Measurements from ENCODE around the gene SLC17A7. TPM values are rescaled to one million over a fixed set of nuclear protein-coding genes. Genes with fewer than 3 reads are reported as not detected.
A peak's percentile ranks its signal among the peaks of the same experiment; 100 is the strongest.

SLC17A7 gene
- total and polyA plus RNA-seq, 5 donors from 2014 or later, result not detected

DNA sequence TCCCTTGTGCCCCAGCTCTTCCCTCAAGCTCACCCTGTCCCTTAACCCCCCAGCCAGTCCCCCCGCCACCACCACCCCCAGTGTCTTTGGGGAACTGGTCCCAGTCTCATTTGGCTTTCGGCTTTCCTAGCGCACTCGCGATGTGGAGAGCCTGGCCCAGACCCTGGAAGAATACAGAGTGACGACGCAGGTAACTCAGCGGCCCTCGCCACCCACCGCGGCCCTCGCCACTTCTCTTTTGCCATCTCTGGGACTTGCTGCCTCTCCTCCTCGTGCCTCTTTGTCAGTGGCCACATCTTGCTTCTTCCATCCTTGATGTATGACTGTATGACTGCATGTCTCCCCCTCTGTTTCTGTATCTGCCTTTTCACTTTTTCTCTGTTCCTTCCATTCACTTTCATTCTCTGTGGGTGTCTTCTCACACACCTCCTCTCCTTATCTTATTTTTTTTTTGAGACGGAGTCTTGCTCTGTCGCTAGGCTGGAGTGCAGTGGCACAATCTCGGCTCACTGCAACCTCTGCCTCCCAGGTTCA is 33.8 kb downstream of the SLC17A7 start:
- Histone ChIP-seq H3K27me3 (ENCODE audit: control insufficient read depth, insufficient read depth, low read length) (no peaks in the 10 kb centered on the region), H3K4me1 (ENCODE audit: control insufficient read depth, insufficient read depth, low read length, poor library complexity, severe bottlenecking) (peaks cover 39% of the 10 kb centered on the region), H3K36me3 (ENCODE audit: control insufficient read depth, insufficient read depth, low read length) (no peaks in the 10 kb centered on the region), H3K4me3 (ENCODE audit: low read depth, low read length) (no peak overlapping the region), H3K27ac (ENCODE audit: insufficient read depth, low read length, poor library complexity, severe bottlenecking) (no peak overlapping the region), H3K9me3 (ENCODE audit: control insufficient read depth in 2 of 2, low read length in 2 of 2) (no peaks in the 10 kb centered on the region)
- H3K27ac Mint-ChIP-seq, result peak overlapping the region in 2 of 3 donors; percentile 73 to 79
- no peaks in the 10 kb centered on the region for H3K9me3 Mint-ChIP-seq
- peaks cover 7 to 58% (median 40%) of the 10 kb centered on the region in 4 donors for H3K4me1 Mint-ChIP-seq
- H3K36me3 Mint-ChIP-seq, result no peaks in the 10 kb centered on the region
- ATAC-seq (ENCODE audit: low read depth in 2 of 2) (no peak), DNase-seq (no peak)
- no peaks in the 10 kb centered on the region for H3K27me3 Mint-ChIP-seq
- peak overlapping the region in 1 of 4 donors; percentile 38 for H3K4me3 Mint-ChIP-seq

DNA sequence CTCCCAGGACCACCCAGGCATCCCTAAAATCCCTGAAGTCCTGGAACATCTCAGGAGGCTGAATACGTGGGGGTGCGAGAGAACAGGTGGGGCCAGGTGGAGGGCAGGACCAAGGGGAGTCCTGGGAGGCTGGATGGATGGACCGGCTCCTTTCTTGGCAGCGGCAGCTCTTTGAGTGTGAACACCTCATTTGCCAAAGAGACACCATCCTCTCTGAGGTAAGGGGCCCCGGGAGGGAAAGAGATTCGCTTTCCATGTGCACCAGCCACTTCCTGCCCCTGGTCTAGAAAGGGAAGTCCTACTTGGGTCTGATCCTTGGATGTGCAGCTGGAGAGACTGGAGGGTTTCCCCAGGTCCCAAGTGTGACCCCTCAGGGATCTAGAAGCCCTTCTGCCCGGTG is 34.2 kb downstream of the SLC17A7 start:
- peaks cover 35% of the 10 kb centered on the region for H3K4me1 ChIP-seq (ENCODE audit: control insufficient read depth, insufficient read depth, low read length, poor library complexity, severe bottlenecking)
- no peaks in the 10 kb centered on the region for H3K9me3 ChIP-seq (ENCODE audit: control insufficient read depth in 2 of 2, low read length in 2 of 2)
- no peaks in the 10 kb centered on the region for H3K27me3 Mint-ChIP-seq
- no peak overlapping the region for H3K27ac Mint-ChIP-seq
- no peak overlapping the region for H3K27ac ChIP-seq (ENCODE audit: insufficient read depth, low read length, poor library complexity, severe bottlenecking)
- no peaks in the 10 kb centered on the region for H3K27me3 ChIP-seq (ENCODE audit: control insufficient read depth, insufficient read depth, low read length)
- no peak for DNase-seq
- no peaks in the 10 kb centered on the region for H3K36me3 Mint-ChIP-seq
- no peaks in the 10 kb centered on the region for H3K9me3 Mint-ChIP-seq
- H3K4me1 Mint-ChIP-seq, result peaks cover 7 to 55% (median 38%) of the 10 kb centered on the region in 4 donors
- H3K4me3 ChIP-seq (ENCODE audit: low read depth, low read length), result no peak overlapping the region
- no peaks in the 10 kb centered on the region for H3K36me3 ChIP-seq (ENCODE audit: control insufficient read depth, insufficient read depth, low read length)
- H3K4me3 Mint-ChIP-seq, result no peak overlapping the region
- no peak for ATAC-seq (ENCODE audit: low read depth in 2 of 2)

DNA sequence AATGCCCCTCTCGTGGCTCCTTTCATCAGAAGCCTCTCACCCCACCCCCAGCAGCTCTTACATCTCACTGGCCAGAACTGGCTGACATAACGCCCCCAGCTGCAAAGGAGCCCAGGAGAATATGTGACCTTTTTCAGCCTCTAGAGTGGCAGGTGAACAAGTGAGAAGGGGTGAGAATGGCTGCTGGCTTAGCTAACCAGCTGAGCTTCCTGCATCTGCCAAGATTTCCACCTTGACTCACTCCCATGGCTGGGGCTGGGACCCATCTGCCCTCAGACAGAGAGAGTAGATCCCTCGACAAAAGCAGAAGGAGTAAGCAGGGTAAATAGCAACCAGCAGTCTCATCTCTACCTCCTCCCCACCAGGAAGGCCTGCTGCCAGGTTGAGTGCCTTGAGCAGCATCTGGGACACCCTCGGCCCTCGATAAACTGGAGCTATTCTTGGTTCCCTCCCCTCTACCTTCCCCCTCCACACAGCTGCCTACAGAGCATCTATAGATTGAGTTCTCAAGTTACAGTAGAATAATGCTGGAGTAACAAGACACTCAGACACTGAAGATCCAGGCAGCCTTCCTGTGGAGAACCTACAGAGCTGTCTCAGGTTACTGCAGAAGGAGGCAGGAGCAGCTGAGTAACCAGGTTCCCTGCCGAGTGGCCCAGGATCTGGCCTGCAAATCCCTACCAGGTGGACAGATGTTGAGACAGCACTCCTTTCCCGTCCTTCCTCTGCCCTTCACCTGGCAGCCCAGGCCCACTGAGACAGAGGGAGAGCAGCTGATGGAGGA is 37.7 kb downstream of the SLC17A7 start:
- ATAC-seq (ENCODE audit: low read depth in 2 of 2) (no peak), DNase-seq (no peak)
- H3K4me3 ChIP-seq (ENCODE audit: low read depth, low read length), result no peak overlapping the region
- Mint-ChIP-seq H3K4me3 (peak overlapping the region in 1 of 4 donors; percentile 47), H3K4me1 (peaks cover 0 to 26% (median 15%) of the 10 kb centered on the region in 4 donors), H3K9me3 (no peaks in the 10 kb centered on the region), H3K27me3 (peaks cover 3% of the 10 kb centered on the region), H3K27ac (no peak overlapping the region), H3K36me3 (no peaks in the 10 kb centered on the region)
- no peaks in the 10 kb centered on the region for H3K9me3 ChIP-seq (ENCODE audit: control insufficient read depth in 2 of 2, low read length in 2 of 2)
- no peaks in the 10 kb centered on the region for H3K27me3 ChIP-seq (ENCODE audit: control insufficient read depth, insufficient read depth, low read length)
- no peaks in the 10 kb centered on the region for H3K36me3 ChIP-seq (ENCODE audit: control insufficient read depth, insufficient read depth, low read length)
- no peak overlapping the region for H3K27ac ChIP-seq (ENCODE audit: insufficient read depth, low read length, poor library complexity, severe bottlenecking)
- H3K4me1 ChIP-seq (ENCODE audit: control insufficient read depth, insufficient read depth, low read length, poor library complexity, severe bottlenecking), result peaks cover 8% of the 10 kb centered on the region

DNA sequence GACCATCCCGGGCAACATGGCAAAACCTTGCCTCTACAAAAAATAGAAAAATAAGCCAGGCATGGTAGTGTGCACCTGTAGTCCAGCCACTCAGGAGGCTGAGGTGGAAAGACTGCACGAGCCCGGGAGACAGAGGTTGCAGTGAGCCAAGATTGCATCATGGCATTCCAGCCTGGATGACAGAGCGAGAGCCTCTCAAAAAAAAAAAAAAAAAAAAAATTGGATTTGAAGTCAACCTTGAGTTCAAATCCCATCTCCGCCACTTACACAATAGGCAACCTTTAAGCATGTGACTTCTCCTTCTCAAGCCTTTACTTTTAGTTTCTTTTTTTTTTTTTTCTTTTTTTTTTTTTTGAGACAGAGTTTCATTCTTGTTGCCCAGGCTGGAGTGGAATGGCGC is 41.3 kb downstream of the SLC17A7 start:
- Histone ChIP-seq H3K27me3 (ENCODE audit: control insufficient read depth, insufficient read depth, low read length) (no peaks in the 10 kb centered on the region), H3K36me3 (ENCODE audit: control insufficient read depth, insufficient read depth, low read length) (no peaks in the 10 kb centered on the region), H3K4me1 (ENCODE audit: control insufficient read depth, insufficient read depth, low read length, poor library complexity, severe bottlenecking) (no peaks in the 10 kb centered on the region), H3K4me3 (ENCODE audit: low read depth, low read length) (no peak overlapping the region), H3K27ac (ENCODE audit: insufficient read depth, low read length, poor library complexity, severe bottlenecking) (no peak overlapping the region), H3K9me3 (ENCODE audit: control insufficient read depth in 2 of 2, low read length in 2 of 2) (no peaks in the 10 kb centered on the region)
- peaks cover 7% of the 10 kb centered on the region for H3K27me3 Mint-ChIP-seq
- no peak for ATAC-seq (ENCODE audit: low read depth in 2 of 2)
- H3K9me3 Mint-ChIP-seq, result no peaks in the 10 kb centered on the region
- H3K27ac Mint-ChIP-seq, result no peak overlapping the region
- no peaks in the 10 kb centered on the region for H3K36me3 Mint-ChIP-seq
- H3K4me1 Mint-ChIP-seq, result peaks cover 0 to 13% (median 9%) of the 10 kb centered on the region in 4 donors
- H3K4me3 Mint-ChIP-seq, result no peak overlapping the region
- no peak for DNase-seq

DNA sequence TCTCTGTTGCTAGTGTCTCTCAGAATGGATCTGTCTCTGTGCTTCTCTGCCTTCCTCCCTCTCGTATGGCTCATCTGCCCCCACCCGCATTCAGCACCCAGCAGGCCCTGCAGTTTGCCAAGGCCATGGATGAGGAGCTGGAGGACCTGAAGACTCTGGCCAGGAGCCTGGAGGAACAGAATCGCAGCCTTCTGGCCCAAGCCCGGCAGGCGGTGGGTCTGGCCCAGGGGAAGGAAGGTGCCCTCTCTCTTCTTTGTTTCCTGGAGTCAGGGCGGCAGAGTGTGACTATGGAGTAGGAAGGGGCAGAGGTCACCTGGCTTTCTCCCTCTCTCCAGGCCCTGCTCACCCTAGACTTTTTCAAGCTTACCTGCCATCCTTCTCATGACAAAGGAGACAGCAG is 42.4 kb downstream of the SLC17A7 start:
- Histone ChIP-seq H3K27me3 (ENCODE audit: control insufficient read depth, insufficient read depth, low read length) (no peaks in the 10 kb centered on the region), H3K27ac (ENCODE audit: insufficient read depth, low read length, poor library complexity, severe bottlenecking) (no peak overlapping the region), H3K4me1 (ENCODE audit: control insufficient read depth, insufficient read depth, low read length, poor library complexity, severe bottlenecking) (no peaks in the 10 kb centered on the region), H3K4me3 (ENCODE audit: low read depth, low read length) (no peak overlapping the region), H3K36me3 (ENCODE audit: control insufficient read depth, insufficient read depth, low read length) (no peaks in the 10 kb centered on the region), H3K9me3 (ENCODE audit: control insufficient read depth in 2 of 2, low read length in 2 of 2) (no peaks in the 10 kb centered on the region)
- H3K4me1 Mint-ChIP-seq, result peaks cover 0 to 13% (median 7%) of the 10 kb centered on the region in 4 donors
- H3K9me3 Mint-ChIP-seq, result no peaks in the 10 kb centered on the region
- H3K4me3 Mint-ChIP-seq, result no peak overlapping the region
- H3K27me3 Mint-ChIP-seq, result peaks cover 7% of the 10 kb centered on the region
- peak overlapping the region in 2 of 3 donors; percentile 42 to 51 for H3K27ac Mint-ChIP-seq
- no peaks in the 10 kb centered on the region for H3K36me3 Mint-ChIP-seq
- DNase-seq, result no peak
- no peak for ATAC-seq (ENCODE audit: low read depth in 2 of 2)

DNA sequence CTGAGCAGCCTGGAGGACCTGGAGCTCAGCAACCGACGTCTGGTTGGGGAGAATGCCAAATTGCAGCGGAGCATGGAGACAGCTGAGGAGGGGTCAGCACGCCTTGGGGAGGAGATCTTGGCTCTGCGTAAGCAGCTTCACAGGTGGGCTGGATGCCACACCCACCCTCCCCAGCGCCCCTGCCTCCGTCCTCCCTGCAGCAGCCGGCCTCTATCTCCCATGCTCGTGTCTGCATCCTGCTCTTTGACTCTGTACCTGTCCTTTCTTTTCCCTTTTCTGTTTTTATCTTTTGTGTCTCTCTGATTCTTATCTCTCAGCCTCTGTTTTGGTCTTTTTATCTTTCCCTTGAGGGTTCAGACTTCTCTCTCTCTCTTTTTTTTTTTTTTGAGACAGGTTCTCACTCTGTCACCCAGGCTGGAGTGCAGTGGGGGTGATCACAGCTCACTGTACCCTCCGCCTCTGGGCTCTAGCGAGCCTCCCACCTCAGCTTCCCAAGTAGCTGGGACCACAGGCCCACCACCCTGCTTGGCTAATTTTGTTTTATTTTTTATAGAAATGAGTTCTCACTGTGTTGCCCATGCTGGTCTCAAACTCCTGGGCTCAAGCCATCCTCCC is 43.2 kb downstream of the SLC17A7 start:
- Mint-ChIP-seq H3K4me1 (peaks cover 0 to 9% (median 7%) of the 10 kb centered on the region in 4 donors), H3K9me3 (no peaks in the 10 kb centered on the region), H3K4me3 (no peak overlapping the region), H3K36me3 (no peaks in the 10 kb centered on the region), H3K27me3 (peaks cover 7% of the 10 kb centered on the region), H3K27ac (peak overlapping the region; percentile 42 to 74 (median 69))
- Histone ChIP-seq H3K36me3 (ENCODE audit: control insufficient read depth, insufficient read depth, low read length) (no peaks in the 10 kb centered on the region), H3K27me3 (ENCODE audit: control insufficient read depth, insufficient read depth, low read length) (no peaks in the 10 kb centered on the region), H3K4me1 (ENCODE audit: control insufficient read depth, insufficient read depth, low read length, poor library complexity, severe bottlenecking) (no peaks in the 10 kb centered on the region), H3K9me3 (ENCODE audit: control insufficient read depth in 2 of 2, low read length in 2 of 2) (no peaks in the 10 kb centered on the region), H3K4me3 (ENCODE audit: low read depth, low read length) (no peak overlapping the region), H3K27ac (ENCODE audit: insufficient read depth, low read length, poor library complexity, severe bottlenecking) (no peak overlapping the region)
- no peak for ATAC-seq (ENCODE audit: low read depth in 2 of 2)
- DNase-seq, result no peak

DNA sequence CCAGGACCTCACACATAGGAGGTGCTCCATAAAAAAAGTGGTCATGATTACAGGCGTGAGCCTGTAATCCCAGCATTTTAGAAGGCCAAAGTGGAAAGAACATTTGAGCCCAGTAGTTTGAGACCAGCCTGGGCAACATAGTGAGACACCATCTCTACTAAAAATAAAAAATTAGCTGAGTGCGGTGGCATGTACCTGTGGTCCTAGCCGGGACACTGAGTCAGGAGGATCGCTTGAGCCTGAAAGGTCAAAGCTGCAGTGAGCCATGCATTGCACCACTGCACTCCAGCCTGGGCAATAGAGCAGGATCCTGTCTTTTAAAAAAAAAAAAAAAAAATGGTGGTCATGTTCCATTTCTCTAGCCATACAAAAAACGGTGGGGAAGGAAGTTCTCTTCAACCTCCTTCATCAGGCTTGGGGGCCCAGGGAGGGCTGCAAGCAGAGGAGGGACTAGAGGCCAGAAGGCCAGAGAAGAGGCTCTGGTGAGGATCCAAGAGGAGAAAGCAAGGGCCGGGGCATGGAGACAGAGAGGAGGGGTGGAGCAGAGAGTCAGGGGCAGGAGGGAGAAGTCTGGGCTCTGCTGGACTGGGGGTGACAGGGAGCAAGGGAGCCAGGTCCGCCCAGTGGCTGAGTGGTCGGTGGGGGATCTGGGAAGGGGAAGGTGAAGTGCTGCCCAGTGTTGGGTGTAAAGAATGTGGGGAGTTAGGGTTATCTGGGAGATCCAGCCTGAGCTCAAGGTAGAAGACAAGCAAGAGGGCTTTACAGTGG is 44.4 kb downstream of the SLC17A7 start:
- H3K4me1 ChIP-seq (ENCODE audit: control insufficient read depth, insufficient read depth, low read length, poor library complexity, severe bottlenecking), result peaks cover 1% of the 10 kb centered on the region
- Mint-ChIP-seq H3K27me3 (peaks cover 7% of the 10 kb centered on the region), H3K4me1 (peaks cover 2 to 14% (median 10%) of the 10 kb centered on the region in 4 donors), H3K27ac (peak overlapping the region in 1 of 3 donors; percentile 60), H3K4me3 (no peak overlapping the region), H3K36me3 (no peaks in the 10 kb centered on the region), H3K9me3 (no peaks in the 10 kb centered on the region)
- no peak for ATAC-seq (ENCODE audit: low read depth in 2 of 2)
- no peaks in the 10 kb centered on the region for H3K9me3 ChIP-seq (ENCODE audit: control insufficient read depth in 2 of 2, low read length in 2 of 2)
- H3K36me3 ChIP-seq (ENCODE audit: control insufficient read depth, insufficient read depth, low read length), result no peaks in the 10 kb centered on the region
- no peaks in the 10 kb centered on the region for H3K27me3 ChIP-seq (ENCODE audit: control insufficient read depth, insufficient read depth, low read length)
- H3K27ac ChIP-seq (ENCODE audit: insufficient read depth, low read length, poor library complexity, severe bottlenecking), result no peak overlapping the region
- no peak overlapping the region for H3K4me3 ChIP-seq (ENCODE audit: low read depth, low read length)
- no peak for DNase-seq

All from CD4-positive, CD25-positive, alpha-beta regulatory T cell (primary cell).